GM12878 (cell line): ENCODE data around the gene CSNK2A1. TPM values are rescaled to one million over a fixed set of nuclear protein-coding genes. Genes with fewer than 3 reads are reported as not detected.

Experiments used
- ATF7 ChIP-seq: fragments of 450-650 bp; IDR thresholded peaks from 2 replicates; pipeline ENCODE4 v1.6.1; 2016; ENCODE audit warnings: low read depth, mild to moderate bottlenecking
- BMI1 ChIP-seq: fragments of 450-650 bp; IDR thresholded peaks from 2 replicates; pipeline ENCODE4 v1.6.1; 2016; ENCODE audit warnings: mild to moderate bottlenecking, moderate library complexity, borderline replicate concordance
- CHD2 ChIP-seq: IDR thresholded peaks from 2 replicates; pipeline ENCODE4 v1.6.1; 2011; ENCODE audit warnings: low read depth, low read length, improper control_type of control experiment, borderline replicate concordance
- HCFC1 ChIP-seq: fragments of 150-350 bp; IDR thresholded peaks from 2 replicates; pipeline ENCODE4 v1.6.1; 2014; ENCODE audit warnings: low read length
- HDAC2 ChIP-seq: fragments of 200-600 bp; sonication (generic); IDR thresholded peaks from 2 replicates; pipeline ENCODE4 v1.6.1; 2017
- IRF4 ChIP-seq: IDR thresholded peaks from 2 replicates; pipeline ENCODE4 v1.6.1; 2011; ENCODE audit warnings: low read depth, low read length
- LARP7 ChIP-seq: fragments of 450-650 bp; IDR thresholded peaks from 2 replicates; pipeline ENCODE4 v1.6.1; 2017; ENCODE audit warnings: mild to moderate bottlenecking
- MYB ChIP-seq: fragments of 150-350 bp; IDR thresholded peaks from 2 replicates; pipeline ENCODE4 v1.6.1; 2014; ENCODE audit warnings: mild to moderate bottlenecking, low read depth, low read length, borderline replicate concordance
- NR2C2 ChIP-seq: IDR thresholded peaks from 2 replicates; pipeline ENCODE4 v1.6.1; 2011; ENCODE audit warnings: borderline replicate concordance, low read depth; ENCODE audit not compliant: control insufficient read depth, insufficient read length
- RELA ChIP-seq: fragments of 450-650 bp; IDR thresholded peaks from 2 replicates; pipeline ENCODE4 v1.8.0; 2014; ENCODE audit warnings: borderline replicate concordance; ENCODE audit not compliant: partially characterized antibody
- STAT1 ChIP-seq: fragments of 450-650 bp; conservative IDR thresholded peaks from 2 replicates; pipeline ENCODE4 v1.6.1; 2014; ENCODE audit warnings: antibody characterized with exemption, mild to moderate bottlenecking
- TAF1 ChIP-seq: IDR thresholded peaks from 2 replicates; pipeline ENCODE4 v1.6.1; 2011; ENCODE audit warnings: mild to moderate bottlenecking, low read depth, low read length, borderline replicate concordance
- polyA plus RNA-seq, 11 experiments: library from polyadenylated mRNA; depleted of rRNA in 4 of 11; unstranded in 6 of 11; stranded (reverse) in 5 of 11; fragments of >200 nt; fragmentation: Nextera tagmentation in 4 of 11; fragmentation: Illumina TruSeq in 1 of 11; extraction: Ambion mirVana in 4 of 11; extraction: Trizol in 1 of 11; gene quantifications; 1 replicate in 1 of 11; 2 replicates in 10 of 11; pipeline versions ENCODE4 v1.2.1 to v1.2.3, GENCODE V29; 2011 to 2016; ENCODE audit warnings: inconsistent platforms in 2 of 11, missing spikeins in 2 of 11, low read depth in 1 of 11
- total RNA-seq, 4 experiments: library from RNA; depleted of rRNA in 3 of 4; stranded (reverse); fragments of >200 nt in 3 of 4; fragmentation: Illumina TruSeq in 1 of 4; extraction: Trizol in 1 of 4; gene quantifications; 2 replicates each; pipeline versions ENCODE4 v1.2.1 to v1.2.3, GENCODE V29; 2013 to 2021
- TF ChIP-seq, protein P1 (sequence below): IDR thresholded peaks from 2 replicates; pipeline ENCODE4 v1.6.1; 2011; ENCODE audit warnings: borderline replicate concordance, low read depth, mild to moderate bottlenecking, moderate library complexity, low read length; ENCODE audit not compliant: insufficient read depth, poor library complexity, severe bottlenecking
- TF ChIP-seq, protein P2 (sequence below): fragments of 150-350 bp; IDR thresholded peaks from 2 replicates; pipeline ENCODE4 v1.6.1; 2014; ENCODE audit warnings: mild to moderate bottlenecking, low read depth, low read length
- TF ChIP-seq, protein P3 (sequence below): fragments of 450-650 bp; IDR thresholded peaks from 2 replicates; pipeline ENCODE4 v1.6.1; 2017; ENCODE audit warnings: low read depth, mild to moderate bottlenecking, moderate library complexity
- TF ChIP-seq, protein P4 (sequence below): fragments of 450-650 bp; IDR thresholded peaks from 2 replicates; pipeline ENCODE4 v1.6.1; 2014; ENCODE audit warnings: mild to moderate bottlenecking
- TF ChIP-seq, protein P5 (sequence below): fragments of 450-650 bp; IDR thresholded peaks from 2 replicates; pipeline ENCODE4 v1.6.1; 2018; ENCODE audit warnings: borderline replicate concordance, mild to moderate bottlenecking; ENCODE audit not compliant: partially characterized antibody
- TF ChIP-seq, protein P6 (sequence below): IDR thresholded peaks from 2 replicates; pipeline ENCODE4 v1.6.1; 2011; ENCODE audit warnings: low read depth, low read length, improper control_type of control experiment, borderline replicate concordance
- TF ChIP-seq, protein P7 (sequence below): fragments of 450-650 bp; IDR thresholded peaks from 2 replicates; pipeline ENCODE4 v1.6.1; 2016; ENCODE audit warnings: mild to moderate bottlenecking

The CSNK2A1 gene
- total and polyA plus RNA-seq, 10 of the 15 experiments (the other 5 are each of a cell fraction or from before 2014, with no cell fraction given), result 47.6 to 199 (median 95.0) TPM

DNA sequence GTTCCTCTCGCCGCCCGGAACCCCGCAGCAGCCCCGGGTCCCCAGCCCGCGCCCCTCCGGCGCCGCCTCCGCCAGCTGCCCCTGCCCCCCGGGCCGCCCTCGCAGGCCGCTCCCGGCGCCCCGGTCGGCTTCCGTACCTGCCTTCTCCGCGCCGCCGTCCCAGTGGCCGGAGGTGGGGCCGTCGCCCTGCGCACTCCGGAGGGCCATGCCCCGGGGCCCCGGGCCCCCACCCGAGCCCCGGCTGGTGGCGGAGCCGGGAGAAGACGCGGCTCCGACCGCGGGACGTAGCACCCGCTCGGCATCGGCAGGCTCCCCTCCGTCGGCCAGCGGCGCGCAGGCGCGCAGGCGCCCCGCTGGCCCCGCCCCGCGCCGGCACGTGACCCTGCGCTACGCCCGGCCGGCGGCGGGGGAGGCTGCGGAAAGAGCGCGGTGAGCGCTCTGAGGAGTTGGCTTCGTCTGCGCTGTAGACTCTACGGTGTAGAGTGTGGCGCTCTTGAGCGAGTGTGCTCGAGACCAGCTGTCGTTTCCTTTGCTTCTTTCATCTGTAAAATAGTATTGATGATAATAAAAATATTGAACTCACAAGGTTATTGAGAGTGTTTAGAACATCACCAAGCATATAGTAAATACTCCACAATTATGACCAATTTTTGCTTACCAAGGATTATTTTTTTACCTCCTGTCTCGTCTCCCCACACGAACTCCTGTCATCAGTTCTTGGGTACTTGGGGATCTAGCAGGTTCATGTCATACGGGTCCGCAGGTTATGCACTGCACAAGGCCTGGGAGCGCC, 81.2 kb downstream of the CSNK2A1 start, which contains the start of gene TBC1D20 (continued):
- TF ChIP-seq, protein P1, sequence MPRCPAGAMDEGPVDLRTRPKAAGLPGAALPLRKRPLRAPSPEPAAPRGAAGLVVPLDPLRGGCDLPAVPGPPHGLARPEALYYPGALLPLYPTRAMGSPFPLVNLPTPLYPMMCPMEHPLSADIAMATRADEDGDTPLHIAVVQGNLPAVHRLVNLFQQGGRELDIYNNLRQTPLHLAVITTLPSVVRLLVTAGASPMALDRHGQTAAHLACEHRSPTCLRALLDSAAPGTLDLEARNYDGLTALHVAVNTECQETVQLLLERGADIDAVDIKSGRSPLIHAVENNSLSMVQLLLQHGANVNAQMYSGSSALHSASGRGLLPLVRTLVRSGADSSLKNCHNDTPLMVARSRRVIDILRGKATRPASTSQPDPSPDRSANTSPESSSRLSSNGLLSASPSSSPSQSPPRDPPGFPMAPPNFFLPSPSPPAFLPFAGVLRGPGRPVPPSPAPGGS, result no peak
- TF ChIP-seq STAT1 (0 out of 2 replicates have a peak, but pooled peaks have one; percentile 15), BMI1 (no peak), RELA (peak; percentile 56), CHD2 (0 out of 2 replicates have a peak, but pooled peaks have one; percentile 14), MYB (no peak), LARP7 (peak; percentile 75; the same call in 1 of the 2 replicates), IRF4 (no peak), TAF1 (peak; percentile 39; the same call in 1 of the 2 replicates), HCFC1 (no peak), NR2C2 (no peak), ATF7 (no peak), HDAC2 (no peak)
- TF ChIP-seq, protein P2, sequence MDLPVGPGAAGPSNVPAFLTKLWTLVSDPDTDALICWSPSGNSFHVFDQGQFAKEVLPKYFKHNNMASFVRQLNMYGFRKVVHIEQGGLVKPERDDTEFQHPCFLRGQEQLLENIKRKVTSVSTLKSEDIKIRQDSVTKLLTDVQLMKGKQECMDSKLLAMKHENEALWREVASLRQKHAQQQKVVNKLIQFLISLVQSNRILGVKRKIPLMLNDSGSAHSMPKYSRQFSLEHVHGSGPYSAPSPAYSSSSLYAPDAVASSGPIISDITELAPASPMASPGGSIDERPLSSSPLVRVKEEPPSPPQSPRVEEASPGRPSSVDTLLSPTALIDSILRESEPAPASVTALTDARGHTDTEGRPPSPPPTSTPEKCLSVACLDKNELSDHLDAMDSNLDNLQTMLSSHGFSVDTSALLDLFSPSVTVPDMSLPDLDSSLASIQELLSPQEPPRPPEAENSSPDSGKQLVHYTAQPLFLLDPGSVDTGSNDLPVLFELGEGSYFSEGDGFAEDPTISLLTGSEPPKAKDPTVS, result no peak
- TF ChIP-seq, protein P3, sequence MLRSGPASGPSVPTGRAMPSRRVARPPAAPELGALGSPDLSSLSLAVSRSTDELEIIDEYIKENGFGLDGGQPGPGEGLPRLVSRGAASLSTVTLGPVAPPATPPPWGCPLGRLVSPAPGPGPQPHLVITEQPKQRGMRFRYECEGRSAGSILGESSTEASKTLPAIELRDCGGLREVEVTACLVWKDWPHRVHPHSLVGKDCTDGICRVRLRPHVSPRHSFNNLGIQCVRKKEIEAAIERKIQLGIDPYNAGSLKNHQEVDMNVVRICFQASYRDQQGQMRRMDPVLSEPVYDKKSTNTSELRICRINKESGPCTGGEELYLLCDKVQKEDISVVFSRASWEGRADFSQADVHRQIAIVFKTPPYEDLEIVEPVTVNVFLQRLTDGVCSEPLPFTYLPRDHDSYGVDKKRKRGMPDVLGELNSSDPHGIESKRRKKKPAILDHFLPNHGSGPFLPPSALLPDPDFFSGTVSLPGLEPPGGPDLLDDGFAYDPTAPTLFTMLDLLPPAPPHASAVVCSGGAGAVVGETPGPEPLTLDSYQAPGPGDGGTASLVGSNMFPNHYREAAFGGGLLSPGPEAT, result no peak
- TF ChIP-seq, protein P4, sequence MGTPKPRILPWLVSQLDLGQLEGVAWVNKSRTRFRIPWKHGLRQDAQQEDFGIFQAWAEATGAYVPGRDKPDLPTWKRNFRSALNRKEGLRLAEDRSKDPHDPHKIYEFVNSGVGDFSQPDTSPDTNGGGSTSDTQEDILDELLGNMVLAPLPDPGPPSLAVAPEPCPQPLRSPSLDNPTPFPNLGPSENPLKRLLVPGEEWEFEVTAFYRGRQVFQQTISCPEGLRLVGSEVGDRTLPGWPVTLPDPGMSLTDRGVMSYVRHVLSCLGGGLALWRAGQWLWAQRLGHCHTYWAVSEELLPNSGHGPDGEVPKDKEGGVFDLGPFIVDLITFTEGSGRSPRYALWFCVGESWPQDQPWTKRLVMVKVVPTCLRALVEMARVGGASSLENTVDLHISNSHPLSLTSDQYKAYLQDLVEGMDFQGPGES, result no peak
- TF ChIP-seq, protein P5, sequence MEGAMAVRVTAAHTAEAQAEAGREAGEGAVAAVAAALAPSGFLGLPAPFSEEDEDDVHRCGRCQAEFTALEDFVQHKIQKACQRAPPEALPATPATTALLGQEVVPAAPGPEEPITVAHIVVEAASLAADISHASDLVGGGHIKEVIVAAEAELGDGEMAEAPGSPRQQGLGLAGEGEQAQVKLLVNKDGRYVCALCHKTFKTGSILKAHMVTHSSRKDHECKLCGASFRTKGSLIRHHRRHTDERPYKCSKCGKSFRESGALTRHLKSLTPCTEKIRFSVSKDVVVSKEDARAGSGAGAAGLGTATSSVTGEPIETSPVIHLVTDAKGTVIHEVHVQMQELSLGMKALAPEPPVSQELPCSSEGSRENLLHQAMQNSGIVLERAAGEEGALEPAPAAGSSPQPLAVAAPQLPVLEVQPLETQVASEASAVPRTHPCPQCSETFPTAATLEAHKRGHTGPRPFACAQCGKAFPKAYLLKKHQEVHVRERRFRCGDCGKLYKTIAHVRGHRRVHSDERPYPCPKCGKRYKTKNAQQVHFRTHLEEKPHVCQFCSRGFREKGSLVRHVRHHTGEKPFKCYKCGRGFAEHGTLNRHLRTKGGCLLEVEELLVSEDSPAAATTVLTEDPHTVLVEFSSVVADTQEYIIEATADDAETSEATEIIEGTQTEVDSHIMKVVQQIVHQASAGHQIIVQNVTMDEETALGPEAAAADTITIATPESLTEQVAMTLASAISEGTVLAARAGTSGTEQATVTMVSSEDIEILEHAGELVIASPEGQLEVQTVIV, result no peak
- TF ChIP-seq, protein P6, sequence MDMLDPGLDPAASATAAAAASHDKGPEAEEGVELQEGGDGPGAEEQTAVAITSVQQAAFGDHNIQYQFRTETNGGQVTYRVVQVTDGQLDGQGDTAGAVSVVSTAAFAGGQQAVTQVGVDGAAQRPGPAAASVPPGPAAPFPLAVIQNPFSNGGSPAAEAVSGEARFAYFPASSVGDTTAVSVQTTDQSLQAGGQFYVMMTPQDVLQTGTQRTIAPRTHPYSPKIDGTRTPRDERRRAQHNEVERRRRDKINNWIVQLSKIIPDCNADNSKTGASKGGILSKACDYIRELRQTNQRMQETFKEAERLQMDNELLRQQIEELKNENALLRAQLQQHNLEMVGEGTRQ, result peak; percentile 89
- TF ChIP-seq, protein P7, sequence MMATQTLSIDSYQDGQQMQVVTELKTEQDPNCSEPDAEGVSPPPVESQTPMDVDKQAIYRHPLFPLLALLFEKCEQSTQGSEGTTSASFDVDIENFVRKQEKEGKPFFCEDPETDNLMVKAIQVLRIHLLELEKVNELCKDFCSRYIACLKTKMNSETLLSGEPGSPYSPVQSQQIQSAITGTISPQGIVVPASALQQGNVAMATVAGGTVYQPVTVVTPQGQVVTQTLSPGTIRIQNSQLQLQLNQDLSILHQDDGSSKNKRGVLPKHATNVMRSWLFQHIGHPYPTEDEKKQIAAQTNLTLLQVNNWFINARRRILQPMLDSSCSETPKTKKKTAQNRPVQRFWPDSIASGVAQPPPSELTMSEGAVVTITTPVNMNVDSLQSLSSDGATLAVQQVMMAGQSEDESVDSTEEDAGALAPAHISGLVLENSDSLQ, result peak; percentile 7; the same call in 1 of the 2 replicates
